GM12878 (cell line): Measurements from ENCODE around the gene SH2B3. TPM values are rescaled to one million over a fixed set of nuclear protein-coding genes. Genes with fewer than 3 reads are reported as not detected.

Source experiments
- ATAC-seq: fragments of 200-7000 bp; cut with Tn5 transposase; 3 replicates; pipeline ENCODE4 v1.9.1; 2020; ENCODE audit warnings: mild to moderate bottlenecking, moderate library complexity
- BruUV-seq: library from RNA; stranded (reverse); fragments of 400-500 nt; replicated peaks from 2 replicates; lab custom pipeline; 2021; lab: Mats Ljungman, UMichigan
- CTCF ChIA-PET: fragments of 300-600 bp; sonication (Branson Sonifier 250); formaldehyde crosslinking; extraction: SDS; loops from one replicate; lab custom pipeline; 2021; ENCODE audit warnings: inconsistent platforms; lab: Yijun Ruan, JAX
- POLR2A ChIA-PET: fragments of 350-600 bp; formaldehyde crosslinking; extraction: SDS; loops from one replicate; lab custom pipeline; 2021; ENCODE audit warnings: inconsistent platforms; lab: Charles Lee
- RAD21 ChIA-PET: fragments of 300-600 bp; sonication (Branson Sonifier 250); formaldehyde crosslinking; loops from one replicate; lab custom pipeline; 2023; ENCODE audit warnings: antibody characterized with exemption; ENCODE audit not compliant: unreplicated experiment; lab: Charles Lee
- SMC1A ChIA-PET: fragments of 300-600 bp; sonication (Branson Sonifier 250); formaldehyde crosslinking; loops from one replicate; lab custom pipeline; 2023; ENCODE audit not compliant: unreplicated experiment, uncharacterized antibody; lab: Charles Lee
- DNase-seq: peaks from one replicate; pipeline ENCODE4 v3.0.0-alpha.2; 2011; ENCODE audit warnings: low read depth, low spot score
- FAIRE-seq: peaks from 3 replicates; lab custom pipeline; 2011; peaks lifted over from hg19 to GRCh38; lab: Jason Lieb, UNC
- H2AFZ ChIP-seq: 2 replicates; pipeline ENCODE4 v1.6.0; 2011; ENCODE audit warnings: low read depth, low read length, control low read depth; ENCODE audit not compliant: control insufficient read depth
- H3K27ac ChIP-seq: 2 replicates; pipeline ENCODE4 v1.5.1; 2011; ENCODE audit warnings: control low read depth; ENCODE audit not compliant: control insufficient read depth, insufficient read depth
- H3K27me3 ChIP-seq, 2 experiments: replicated peaks in 1 of 2; 2 replicates each; pipeline versions ENCODE4 v1.6.0 to v1.6.1; 2011; ENCODE audit warnings: low read length in 1 of 2; ENCODE audit not compliant: control insufficient read depth in 2 of 2, insufficient read depth in 2 of 2
- H3K36me3 ChIP-seq, 2 experiments: 2 replicates each; pipeline ENCODE4 v1.5.1; 2011; ENCODE audit warnings: low read length in 1 of 2; ENCODE audit not compliant: control insufficient read depth in 2 of 2, insufficient read depth in 2 of 2
- H3K4me1 ChIP-seq: 2 replicates; pipeline ENCODE4 v1.6.1; 2011; ENCODE audit warnings: mild to moderate bottlenecking, low read length, moderate library complexity, mixed read lengths; ENCODE audit not compliant: control insufficient read depth, insufficient read depth
- H3K4me2 ChIP-seq: 2 replicates; pipeline ENCODE4 v1.6.0; 2011; ENCODE audit warnings: control low read depth; ENCODE audit not compliant: control insufficient read depth, insufficient read depth
- H3K4me3 ChIP-seq: fragments of 200-600 bp; sonication (generic); 2 replicates; pipeline ENCODE4 v1.5.1; 2016
- H3K79me2 ChIP-seq: 2 replicates; pipeline ENCODE4 v1.6.0; 2011; ENCODE audit warnings: low read length; ENCODE audit not compliant: control insufficient read depth, insufficient read depth
- H3K9ac ChIP-seq: 2 replicates; pipeline ENCODE4 v1.8.0; 2011; ENCODE audit warnings: low read length, control low read depth, mixed read lengths; ENCODE audit not compliant: control insufficient read depth, insufficient read depth
- H3K9me3 ChIP-seq: replicated peaks from 3 replicates; pipeline ENCODE4 v1.5.1; 2011; ENCODE audit warnings: mild to moderate bottlenecking, low read length; ENCODE audit not compliant: control insufficient read depth, insufficient read depth
- H4K20me1 ChIP-seq: 2 replicates; pipeline ENCODE4 v1.6.0; 2011; ENCODE audit not compliant: control insufficient read depth, insufficient read depth
- CEBPB ChIP-seq, 2 experiments: fragments of 150-350 bp in 1 of 2; IDR thresholded peaks; 2 replicates each; pipeline ENCODE4 v1.6.1; 2012 to 2014; ENCODE audit warnings: low read depth in 2 of 2, low read length in 2 of 2, borderline replicate concordance in 1 of 2, inconsistent platforms in 1 of 2
- CHD1 ChIP-seq: IDR thresholded peaks from 2 replicates; pipeline ENCODE4 v1.6.1; 2012; ENCODE audit warnings: low read depth, low read length, improper control_type of control experiment
- CHD2 ChIP-seq: IDR thresholded peaks from 2 replicates; pipeline ENCODE4 v1.6.1; 2011; ENCODE audit warnings: low read depth, low read length, improper control_type of control experiment, borderline replicate concordance
- MLLT1 ChIP-seq: fragments of 450-650 bp; IDR thresholded peaks from 2 replicates; pipeline ENCODE4 v1.6.1; 2016; ENCODE audit warnings: mild to moderate bottlenecking
- MTA3 ChIP-seq: IDR thresholded peaks from 2 replicates; pipeline ENCODE4 v1.6.1; 2012; ENCODE audit warnings: low read length, inconsistent platforms, borderline replicate concordance
- RCOR1 ChIP-seq: conservative IDR thresholded peaks from 2 replicates; pipeline ENCODE4 v1.6.1; 2012; ENCODE audit warnings: low read depth, low read length, improper control_type of control experiment
- STAT3 ChIP-seq: IDR thresholded peaks from 2 replicates; pipeline ENCODE4 v1.6.1; 2011; ENCODE audit warnings: low read depth, low read length, improper control_type of control experiment
- ZBTB11 ChIP-seq: fragments of 450-650 bp; formaldehyde crosslinking; IDR thresholded peaks from 2 replicates; pipeline ENCODE4 v1.5.0; 2022; ENCODE audit warnings: mild to moderate bottlenecking, missing genetic modification characterization
- ZBTB40 ChIP-seq: fragments of 450-650 bp; IDR thresholded peaks from 2 replicates; pipeline ENCODE4 v1.6.1; 2016; ENCODE audit warnings: mild to moderate bottlenecking, moderate library complexity, borderline replicate concordance
- ZNF687 ChIP-seq: fragments of 450-650 bp; IDR thresholded peaks from 2 replicates; pipeline ENCODE4 v1.6.1; 2017; ENCODE audit warnings: mild to moderate bottlenecking, moderate library complexity
- WGBS: methylation state at CpG from one replicate; pipeline ENCODE4 v1.1.6; 2016; ENCODE audit warnings: low lambda C conversion rate; ENCODE audit not compliant: insufficient replicate concordance, insufficient coverage; ENCODE audit errors: missing lambda C conversion rate; 5-methylcytosine and 5-hydroxymethylcytosine counted together
- in situ Hi-C: fragments of 300-500 bp; cut with MboI; formaldehyde crosslinking; loops from 9 replicates; pipeline ENCODE4 v1.14.3; 2018; ENCODE audit warnings: mixed read lengths
- intact Hi-C: fragments of 100-400 bp; cut with micrococcal nuclease; formaldehyde crosslinking; loops from one replicate; pipeline ENCODE4 v1.14.2; 2022; ENCODE audit not compliant: unreplicated experiment
- polyA plus RNA-seq, 11 experiments: library from polyadenylated mRNA; depleted of rRNA in 4 of 11; unstranded in 6 of 11; stranded (reverse) in 5 of 11; fragments of >200 nt; fragmentation: Nextera tagmentation in 4 of 11; fragmentation: Illumina TruSeq in 1 of 11; extraction: Ambion mirVana in 4 of 11; extraction: Trizol in 1 of 11; gene quantifications; 1 replicate in 1 of 11; 2 replicates in 10 of 11; pipeline versions ENCODE4 v1.2.1 to v1.2.3, GENCODE V29; 2011 to 2016; ENCODE audit warnings: inconsistent platforms in 2 of 11, missing spikeins in 2 of 11, low read depth in 1 of 11
- total RNA-seq, 4 experiments: library from RNA; depleted of rRNA in 3 of 4; stranded (reverse); fragments of >200 nt in 3 of 4; fragmentation: Illumina TruSeq in 1 of 4; extraction: Trizol in 1 of 4; gene quantifications; 2 replicates each; pipeline versions ENCODE4 v1.2.1 to v1.2.3, GENCODE V29; 2013 to 2021

Gene SH2B3
- total and polyA plus RNA-seq, 10 of the 15 experiments (the other 5 are each of a cell fraction or from before 2014, with no cell fraction given), result 5.8 to 46.4 (median 23.3) TPM

- H3K27me3 ChIP-seq, result no peaks in the 10 kb centered on the region
- intact Hi-C loops (no loop called here), in situ Hi-C loops (no loop called here)
- no peak overlapping the region for H3K4me3 ChIP-seq
- no peak for FAIRE-seq
- POLR2A ChIA-PET, result no interaction called here
- SMC1A ChIA-PET, result no interaction called here
- no peaks in the 10 kb centered on the region for H4K20me1 ChIP-seq
- H3K27ac ChIP-seq, result no peak overlapping the region
- H3K9ac ChIP-seq, result no peak overlapping the region
- H3K9me3 ChIP-seq, result no peaks in the 10 kb centered on the region
- ATAC-seq, result no peak
- H3K36me3 ChIP-seq, result no peaks in the 10 kb centered on the region
- RAD21 ChIA-PET, result no interaction called here
- no peak overlapping the region for H2AFZ ChIP-seq
- no peak for DNase-seq
- WGBS, result 49% methylated on average over 6 of the region's 6 CpGs
- no peak overlapping the region for H3K4me2 ChIP-seq
- CTCF ChIA-PET, result no interaction called here
- H3K4me1 ChIP-seq, result no peaks in the 10 kb centered on the region
- BruUV-seq, result no TSS peak
- H3K79me2 ChIP-seq, result no peaks in the 10 kb centered on the region
- TF ChIP-seq CHD2 (no peak), RCOR1 (no peak), MTA3 (no peak), ZBTB11 (CRISPR knock-in tag) (no peak), ZNF687 (no peak), STAT3 (no peak), CHD1 (no peak), ZBTB40 (no peak), CEBPB (IDR thresholded peaks at IDR 0.05; ENCODE audit: borderline replicate concordance in 1 of 2, low read depth in 2 of 2, low read length in 2 of 2) (no peak), MLLT1 (no peak)
Observed at GRCh38 chr12:111379942-111380554, 25.7 kb upstream of the SH2B3 start.
